PC-9 (cell line): ENCODE measurements around the gene CHD1L. TPM values are rescaled to one million over a fixed set of nuclear protein-coding genes. Genes with fewer than 3 reads are reported as not detected.

ENCODE experiments used
- BruUV-seq: library from RNA; stranded (reverse); fragments of 400-500 nt; replicated peaks from 2 replicates; lab custom pipeline; 2021; lab: Mats Ljungman, UMichigan
- CTCF ChIA-PET: fragments of 300-600 bp; sonication (Branson Sonifier 250); formaldehyde crosslinking; loops from one replicate; lab custom pipeline; 2022; ENCODE audit warnings: antibody characterized with exemption; lab: Charles Lee
- POLR2A ChIA-PET: fragments of 300-600 bp; sonication (Branson Sonifier 250); formaldehyde crosslinking; loops from one replicate; lab custom pipeline; 2022; ENCODE audit warnings: antibody characterized with exemption; ENCODE audit not compliant: unreplicated experiment; lab: Charles Lee
- DNase-seq, 2 experiments: peaks; one replicate each; pipeline versions ENCODE4 v3.0.0 to v3.0.0-alpha.2; 2015 to 2022; ENCODE audit warnings: mixed read lengths in 1 of 2
- H2AFZ ChIP-seq: fragments of 200-600 bp; sonication (generic); 2 replicates; pipeline ENCODE4 v1.8.1; 2017; ENCODE audit warnings: antibody characterized with exemption
- H3F3A ChIP-seq: fragments of 200-600 bp; sonication (generic); 2 replicates; pipeline ENCODE4 v1.8.1; 2017; ENCODE audit warnings: antibody characterized with exemption, mild to moderate bottlenecking, low read depth; ENCODE audit not compliant: insufficient read depth
- H3K27ac ChIP-seq: fragments of 200-600 bp; sonication (generic); 2 replicates; pipeline ENCODE4 v1.6.1; 2016; ENCODE audit warnings: mixed run types
- H3K27me3 ChIP-seq: fragments of 200-600 bp; sonication (generic); 2 replicates; pipeline ENCODE4 v1.6.1; 2016; ENCODE audit warnings: low read depth, mixed run types; ENCODE audit not compliant: insufficient read depth
- H3K36me3 ChIP-seq: fragments of 200-600 bp; sonication (generic); 2 replicates; pipeline ENCODE4 v1.6.1; 2016; ENCODE audit warnings: low read depth, mixed run types
- H3K4me1 ChIP-seq: fragments of 200-600 bp; sonication (generic); replicated peaks from 2 replicates; pipeline ENCODE4 v1.6.1; 2016; ENCODE audit warnings: mixed run types; ENCODE audit not compliant: insufficient read depth
- H3K4me2 ChIP-seq: fragments of 200-600 bp; sonication (generic); 2 replicates; pipeline ENCODE4 v1.6.1; 2017; ENCODE audit warnings: mixed run types
- H3K4me3 ChIP-seq: fragments of 200-600 bp; sonication (generic); 2 replicates; pipeline ENCODE4 v1.6.1; 2016; ENCODE audit warnings: mixed run types
- H3K79me2 ChIP-seq: fragments of 200-600 bp; sonication (generic); 2 replicates; pipeline ENCODE4 v1.6.1; 2017; ENCODE audit warnings: low read depth, mixed run types
- H3K9me2 ChIP-seq: fragments of 200-600 bp; sonication (generic); 2 replicates; pipeline ENCODE4 v1.8.1; 2017; ENCODE audit warnings: mild to moderate bottlenecking; ENCODE audit not compliant: insufficient read depth
- H3K9me3 ChIP-seq: fragments of 200-600 bp; sonication (generic); 2 replicates; pipeline ENCODE4 v1.8.1; 2016; ENCODE audit warnings: low read depth; ENCODE audit not compliant: insufficient read depth
- H4K20me1 ChIP-seq: fragments of 200-600 bp; sonication (generic); 2 replicates; pipeline ENCODE4 v1.8.1; 2017; ENCODE audit not compliant: insufficient read depth
- EZH2 ChIP-seq: fragments of 200-600 bp; sonication (generic); IDR thresholded peaks from 2 replicates; pipeline ENCODE4 v1.8.0; 2017; ENCODE audit warnings: antibody characterized with exemption, low read depth
- intact Hi-C: fragments of 100-400 bp; cut with micrococcal nuclease; formaldehyde crosslinking; loops from one replicate; pipeline ENCODE4 v1.10.0; 2022; ENCODE audit not compliant: unreplicated experiment
- total RNA-seq: library from RNA; stranded (reverse); gene quantifications from 2 replicates; pipeline ENCODE4 v1.2.3, GENCODE V29; 2021
- TF ChIP-seq, protein P1 (sequence below): fragments of 200-600 bp; sonication (generic); conservative IDR thresholded peaks from 2 replicates; pipeline ENCODE4 v1.6.1; 2017; ENCODE audit warnings: mixed run types, antibody characterized with exemption, mild to moderate bottlenecking, moderate library complexity

CHD1L gene
- total RNA-seq, 1 experiment from 2014 or later: 31.8 TPM

DNA sequence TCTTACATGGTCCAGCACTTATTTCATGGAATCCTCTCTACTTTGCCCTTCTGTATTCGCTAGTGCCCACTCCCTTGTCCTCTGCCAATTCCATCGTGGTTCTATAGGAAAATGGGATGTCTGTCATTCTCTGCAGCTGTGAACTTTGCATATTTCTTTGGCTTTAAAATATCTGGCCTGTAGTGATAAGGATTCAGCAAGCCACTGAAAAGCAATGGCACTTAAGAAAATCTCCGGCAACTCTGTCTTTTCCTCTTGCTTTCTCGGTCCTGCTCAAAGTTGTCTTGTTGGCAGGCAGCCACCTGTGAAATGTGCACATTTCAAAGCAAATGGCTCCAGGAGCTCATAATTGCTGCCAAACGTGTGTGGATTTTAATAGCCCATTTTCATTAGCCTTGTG is 91.8 kb downstream of the CHD1L start:
- Histone ChIP-seq H3K4me2 (no peak overlapping the region), H3K27me3 (peaks cover 62% of the 10 kb centered on the region), H3K27ac (no peak overlapping the region), H3K79me2 (no peaks in the 10 kb centered on the region), H2AFZ (no peak overlapping the region), H4K20me1 (no peaks in the 10 kb centered on the region), H3K4me1 (no peaks in the 10 kb centered on the region), H3K4me3 (no peak overlapping the region), H3F3A (no peaks in the 10 kb centered on the region), H3K36me3 (no peaks in the 10 kb centered on the region), H3K9me3 (no peaks in the 10 kb centered on the region), H3K9me2 (no peaks in the 10 kb centered on the region)
- CTCF ChIA-PET: no interaction called here
- BruUV-seq: no TSS peak
- TF ChIP-seq EZH2: no peak
- TF ChIP-seq, protein P1, sequence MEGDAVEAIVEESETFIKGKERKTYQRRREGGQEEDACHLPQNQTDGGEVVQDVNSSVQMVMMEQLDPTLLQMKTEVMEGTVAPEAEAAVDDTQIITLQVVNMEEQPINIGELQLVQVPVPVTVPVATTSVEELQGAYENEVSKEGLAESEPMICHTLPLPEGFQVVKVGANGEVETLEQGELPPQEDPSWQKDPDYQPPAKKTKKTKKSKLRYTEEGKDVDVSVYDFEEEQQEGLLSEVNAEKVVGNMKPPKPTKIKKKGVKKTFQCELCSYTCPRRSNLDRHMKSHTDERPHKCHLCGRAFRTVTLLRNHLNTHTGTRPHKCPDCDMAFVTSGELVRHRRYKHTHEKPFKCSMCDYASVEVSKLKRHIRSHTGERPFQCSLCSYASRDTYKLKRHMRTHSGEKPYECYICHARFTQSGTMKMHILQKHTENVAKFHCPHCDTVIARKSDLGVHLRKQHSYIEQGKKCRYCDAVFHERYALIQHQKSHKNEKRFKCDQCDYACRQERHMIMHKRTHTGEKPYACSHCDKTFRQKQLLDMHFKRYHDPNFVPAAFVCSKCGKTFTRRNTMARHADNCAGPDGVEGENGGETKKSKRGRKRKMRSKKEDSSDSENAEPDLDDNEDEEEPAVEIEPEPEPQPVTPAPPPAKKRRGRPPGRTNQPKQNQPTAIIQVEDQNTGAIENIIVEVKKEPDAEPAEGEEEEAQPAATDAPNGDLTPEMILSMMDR: no peak
- intact Hi-C loops: no loop called here
- DNase-seq: no peak
- POLR2A ChIA-PET: no interaction called here

DNA sequence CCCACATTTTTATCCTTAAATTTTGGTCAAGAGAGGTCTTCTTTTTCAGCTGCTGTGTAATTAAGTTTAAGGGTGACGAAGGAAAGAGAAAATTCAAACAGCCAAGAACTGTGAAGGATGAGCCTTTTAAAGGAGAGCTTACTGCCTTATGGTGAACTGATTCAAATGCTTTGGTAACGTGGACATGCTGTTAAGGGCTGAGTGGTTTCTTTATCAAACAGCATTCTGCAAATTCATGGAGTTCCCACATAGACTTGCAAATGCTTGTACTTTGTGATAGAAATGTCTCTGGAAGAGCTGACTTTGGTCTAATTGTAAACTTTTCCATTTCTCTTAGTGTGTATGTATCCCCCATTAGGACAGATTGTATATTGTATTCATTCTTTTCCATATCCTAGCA is 93.8 kb downstream of the CHD1L start:
- ChIA-PET CTCF (no interaction called here), POLR2A (no interaction called here)
- no peak for DNase-seq

DNA sequence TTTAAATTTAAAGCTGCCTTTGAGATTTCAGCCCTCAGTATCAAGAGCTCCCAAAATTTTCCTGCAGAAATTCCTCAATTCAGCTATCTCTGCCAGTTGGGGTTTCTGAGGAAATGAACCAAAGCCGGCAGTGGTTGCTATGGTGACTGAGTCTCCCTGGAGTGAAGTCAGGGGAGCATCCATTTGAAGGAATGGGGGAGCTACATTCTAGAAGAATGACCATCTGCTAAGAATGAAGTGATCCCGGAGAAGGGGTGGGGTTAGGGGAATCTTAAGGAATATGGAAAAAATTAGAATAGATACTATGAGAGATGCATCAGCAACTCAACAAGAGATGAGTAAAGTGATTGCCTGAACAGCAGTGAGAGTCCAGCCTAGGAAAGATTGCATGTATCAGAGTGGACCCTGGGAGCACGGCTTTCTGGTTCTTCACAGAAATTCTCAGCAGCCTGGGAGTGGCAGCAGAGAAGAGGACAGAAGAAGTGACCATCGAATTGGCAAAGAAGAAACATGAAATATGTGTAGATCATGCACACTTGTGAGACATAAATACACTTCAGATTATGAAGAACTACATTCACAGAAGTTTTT is 94.7 kb downstream of the CHD1L start:
- no peak for TF ChIP-seq EZH2
- TF ChIP-seq, protein P1: no peak
- ChIA-PET CTCF (no interaction called here), POLR2A (no interaction called here)
- DNase-seq: no peak
- Histone ChIP-seq H3K79me2 (no peaks in the 10 kb centered on the region), H3F3A (no peaks in the 10 kb centered on the region), H3K27ac (no peak overlapping the region), H3K9me2 (no peaks in the 10 kb centered on the region), H3K4me2 (no peak overlapping the region), H3K9me3 (no peaks in the 10 kb centered on the region), H3K4me1 (no peaks in the 10 kb centered on the region), H3K4me3 (no peak overlapping the region), H2AFZ (no peak overlapping the region), H4K20me1 (no peaks in the 10 kb centered on the region), H3K36me3 (no peaks in the 10 kb centered on the region), H3K27me3 (peaks cover 61% of the 10 kb centered on the region)
- no TSS peak for BruUV-seq
- intact Hi-C loops: no loop called here

More for the DNA sequence above, 93.8 kb downstream of the CHD1L start:
- intact Hi-C loops: no loop called here
- no peaks in the 10 kb centered on the region for H3K9me2 ChIP-seq
- no peaks in the 10 kb centered on the region for H4K20me1 ChIP-seq
- no peak overlapping the region for H3K4me2 ChIP-seq
- H3K36me3 ChIP-seq: no peaks in the 10 kb centered on the region
- no TSS peak for BruUV-seq
- no peak overlapping the region for H3K27ac ChIP-seq
- H3K79me2 ChIP-seq: no peaks in the 10 kb centered on the region
- TF ChIP-seq EZH2: no peak
- TF ChIP-seq, protein P1: no peak
- no peaks in the 10 kb centered on the region for H3K4me1 ChIP-seq
- no peak overlapping the region for H3K4me3 ChIP-seq
- peaks cover 58% of the 10 kb centered on the region for H3K27me3 ChIP-seq
- no peaks in the 10 kb centered on the region for H3K9me3 ChIP-seq
- no peaks in the 10 kb centered on the region for H3F3A ChIP-seq
- no peak overlapping the region for H2AFZ ChIP-seq
